Hippocampal formation (tissue), 2 donors: ENCODE results near the gene ITGBL1.
A peak's percentile ranks its signal among the peaks of the same experiment; 100 is the strongest.

Experiments used
- DNase-seq, 2 donors: peaks; one replicate each; lab custom pipeline; 2025; lab: John Stamatoyannopoulos, UW

Gene ITGBL1

DNA sequence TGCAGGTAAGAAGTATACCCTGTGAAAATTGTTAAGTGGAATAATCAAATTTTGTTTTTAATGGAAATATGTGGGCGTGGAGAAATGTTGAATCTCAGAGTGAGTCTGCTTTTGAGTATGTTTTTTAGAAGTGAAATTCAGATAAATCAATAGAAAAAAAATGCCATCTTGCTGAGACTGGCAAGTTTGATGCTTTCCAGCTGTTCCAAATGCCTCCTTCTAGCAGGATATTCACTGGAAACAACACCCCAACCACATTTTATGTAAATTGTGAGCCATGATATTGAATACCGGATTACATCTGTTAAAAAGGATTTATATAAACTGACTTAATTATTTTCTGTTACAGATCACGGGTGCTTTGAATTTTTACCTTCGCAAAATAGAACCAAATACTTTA, 115.4 kb downstream of the ITGBL1 start:
- no peak for DNase-seq

DNA sequence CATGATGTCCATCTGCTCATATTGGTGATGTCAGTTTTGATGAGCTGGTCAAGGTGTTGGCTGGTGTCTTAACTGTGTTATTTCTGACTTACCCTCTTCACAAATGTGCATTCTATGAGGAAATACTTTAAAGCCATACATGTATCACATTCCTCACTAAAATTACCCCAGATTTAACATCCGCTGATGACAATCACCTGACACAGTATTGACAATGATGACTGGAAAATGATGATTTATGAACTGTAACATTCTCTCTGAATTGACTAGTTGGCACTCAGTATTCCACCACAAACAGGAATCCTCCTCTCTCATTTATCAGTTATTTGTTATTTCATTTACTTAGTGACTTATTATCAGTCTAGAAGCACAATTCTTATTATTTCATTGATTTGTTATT, 117.3 kb downstream of the ITGBL1 start:
- no peak for DNase-seq

- DNase-seq = no peak
Observed at GRCh38 chr13:101570410-101570809, 117.9 kb downstream of the ITGBL1 start.

GRCh38 chr13:101572456-101572855, 120.0 kb downstream of the ITGBL1 start:
- DNase-seq = no peak

DNA sequence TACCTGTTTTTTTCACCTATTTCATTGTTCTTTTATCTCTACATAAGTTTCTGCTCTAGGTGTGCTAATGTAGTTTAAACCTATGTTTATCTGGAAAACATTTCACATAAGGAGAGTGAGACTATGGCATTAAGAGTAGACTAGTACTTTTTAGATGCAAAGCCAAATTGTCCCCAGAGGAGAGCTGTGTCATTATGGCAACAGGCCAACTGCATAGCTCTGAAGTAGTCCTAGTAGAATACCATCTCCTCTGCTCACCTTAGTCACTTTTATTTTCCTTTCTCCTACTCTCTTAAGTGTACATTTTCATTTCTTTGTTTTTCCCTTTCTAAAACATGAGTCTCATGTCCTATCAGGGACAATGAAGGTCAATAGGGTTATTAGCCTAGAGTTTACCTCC, 123.1 kb downstream of the ITGBL1 start:
- DNase-seq = no peak

DNA sequence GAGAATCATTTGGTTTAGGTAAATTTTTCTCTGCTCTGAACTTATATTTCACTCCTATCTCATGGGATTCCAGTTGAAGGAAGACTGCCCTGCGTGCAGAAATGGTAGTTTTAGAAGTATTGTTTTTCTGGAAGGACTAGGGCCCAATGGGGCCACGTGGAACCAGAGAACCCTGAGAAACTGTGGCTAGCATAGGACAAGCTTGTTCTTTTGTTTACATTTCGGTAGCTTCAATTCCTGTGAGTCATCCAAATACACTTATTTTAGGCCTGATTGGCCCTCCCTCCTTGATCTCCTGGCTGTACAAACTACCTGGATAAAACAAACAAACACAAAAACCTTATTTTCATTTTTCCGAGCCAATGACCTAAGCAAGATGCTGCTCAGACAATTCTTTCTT, 124.0 kb downstream of the ITGBL1 start:
- DNase-seq = no peak

- no peak for DNase-seq
Observed at GRCh38 chr13:101576977-101577376, 124.5 kb downstream of the ITGBL1 start.

GRCh38 chr13:101579281-101579802, 126.9 kb downstream of the ITGBL1 start:
- DNase-seq = peak in 1 of 2 donors; percentile 14

DNA sequence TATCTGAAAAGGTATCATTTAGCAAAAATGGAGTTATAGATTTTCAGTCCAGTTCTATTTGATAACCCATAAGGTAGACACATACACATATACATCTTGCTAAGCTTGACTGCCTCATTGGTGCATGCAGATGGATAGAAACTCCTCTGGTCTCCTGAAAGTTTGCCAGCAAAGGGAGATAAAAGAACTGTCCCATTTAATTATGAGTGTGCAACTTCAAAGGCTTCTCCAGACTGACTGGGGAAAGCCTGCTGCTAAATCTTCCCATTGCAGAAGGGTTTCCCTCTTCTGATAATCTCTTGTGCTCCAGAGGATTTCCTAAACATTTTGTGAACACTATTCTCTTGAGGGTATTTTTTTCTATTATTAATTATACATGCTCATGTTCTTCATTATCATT, 131.9 kb downstream of the ITGBL1 start:
- DNase-seq = no peak

DNA sequence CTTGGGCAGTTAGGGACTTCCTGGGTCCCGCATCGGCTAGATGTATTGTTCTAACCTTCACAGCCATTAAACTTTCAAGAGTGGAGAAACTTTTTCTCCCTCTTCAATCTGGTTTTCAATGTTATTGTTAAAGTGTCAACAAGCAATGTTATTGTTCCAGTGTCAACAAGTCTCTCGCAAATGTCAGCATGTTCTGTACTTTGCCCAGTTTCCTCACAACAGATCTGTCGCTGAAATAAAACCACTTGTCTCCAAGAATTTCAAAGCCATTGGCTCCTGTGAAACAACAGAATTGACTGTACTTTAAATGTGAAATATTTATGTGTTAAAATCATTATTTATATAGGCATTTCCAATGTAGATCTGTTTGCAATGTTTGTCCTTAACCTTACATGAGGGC, 138.0 kb downstream of the ITGBL1 start:
- no peak for DNase-seq

GRCh38 chr13:101594936-101595335, 142.5 kb downstream of the ITGBL1 start:
- no peak for DNase-seq

DNA sequence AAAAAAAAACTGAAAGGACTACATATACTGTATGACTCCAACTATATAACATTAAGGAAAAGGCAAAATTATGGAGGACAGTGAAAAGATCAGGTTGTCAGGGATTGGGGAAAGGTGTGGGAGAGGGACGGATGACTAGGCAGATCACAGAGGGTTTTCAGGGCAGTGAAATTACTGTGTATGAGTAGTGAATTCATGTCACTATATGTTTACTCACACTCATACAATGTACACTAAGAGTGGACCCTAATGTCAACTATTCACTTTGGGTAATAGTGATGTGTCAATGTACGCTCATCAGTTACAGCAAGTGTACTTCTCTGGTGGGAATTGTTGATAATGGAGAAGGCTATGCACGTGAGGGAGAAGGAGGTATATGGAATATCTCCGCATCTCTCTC, 144.3 kb downstream of the ITGBL1 start:
- DNase-seq = no peak

DNA sequence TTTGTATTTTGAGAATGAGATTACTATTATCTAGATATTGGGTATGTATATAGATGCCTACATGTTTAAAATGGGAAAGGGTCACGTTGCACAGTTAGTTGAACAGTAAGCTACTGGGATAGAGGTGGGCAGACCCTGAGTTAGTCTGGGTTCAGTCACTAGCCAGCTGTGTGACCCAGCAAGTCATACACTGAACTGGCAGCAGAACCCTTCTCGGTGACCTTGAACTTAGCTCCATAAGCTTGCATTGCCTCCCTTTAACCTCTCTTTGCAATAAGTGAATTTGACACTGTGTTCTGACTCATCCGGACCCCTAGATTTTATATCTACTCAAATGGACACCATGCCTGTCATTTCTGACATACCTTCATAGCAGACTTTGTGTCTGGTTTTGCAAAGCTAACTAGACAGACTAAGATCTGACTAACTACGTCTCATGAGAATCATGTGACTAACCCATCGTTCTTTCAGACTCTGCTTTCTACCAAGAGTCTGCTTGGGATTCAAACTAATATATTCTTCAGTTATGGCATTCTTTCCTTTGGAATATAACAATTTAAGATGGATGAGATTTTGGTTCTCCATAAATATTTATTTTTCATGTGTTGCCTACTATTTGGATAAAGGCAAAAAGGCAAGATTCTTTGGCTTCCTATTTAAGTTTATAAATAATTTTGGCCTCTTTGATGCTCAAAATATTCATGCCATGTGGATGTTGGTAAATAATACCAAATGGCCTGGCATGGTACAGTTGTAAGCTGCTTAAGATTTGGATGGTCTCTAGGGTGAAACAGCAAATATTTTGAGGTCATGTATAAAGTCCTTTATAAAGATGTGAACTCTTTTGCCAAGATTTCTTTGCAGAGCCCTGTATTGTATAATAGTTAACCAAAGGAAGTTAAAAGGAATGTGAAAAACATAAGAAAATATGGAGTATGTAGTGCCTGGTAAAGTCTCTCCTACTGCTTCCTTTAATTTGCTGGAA, 159.3 kb downstream of the ITGBL1 start:
- no peak for DNase-seq

GRCh38 chr13:101612735-101613134, 160.3 kb downstream of the ITGBL1 start:
- no peak for DNase-seq

GRCh38 chr13:101614491-101614890, 162.0 kb downstream of the ITGBL1 start:
- no peak for DNase-seq

DNA sequence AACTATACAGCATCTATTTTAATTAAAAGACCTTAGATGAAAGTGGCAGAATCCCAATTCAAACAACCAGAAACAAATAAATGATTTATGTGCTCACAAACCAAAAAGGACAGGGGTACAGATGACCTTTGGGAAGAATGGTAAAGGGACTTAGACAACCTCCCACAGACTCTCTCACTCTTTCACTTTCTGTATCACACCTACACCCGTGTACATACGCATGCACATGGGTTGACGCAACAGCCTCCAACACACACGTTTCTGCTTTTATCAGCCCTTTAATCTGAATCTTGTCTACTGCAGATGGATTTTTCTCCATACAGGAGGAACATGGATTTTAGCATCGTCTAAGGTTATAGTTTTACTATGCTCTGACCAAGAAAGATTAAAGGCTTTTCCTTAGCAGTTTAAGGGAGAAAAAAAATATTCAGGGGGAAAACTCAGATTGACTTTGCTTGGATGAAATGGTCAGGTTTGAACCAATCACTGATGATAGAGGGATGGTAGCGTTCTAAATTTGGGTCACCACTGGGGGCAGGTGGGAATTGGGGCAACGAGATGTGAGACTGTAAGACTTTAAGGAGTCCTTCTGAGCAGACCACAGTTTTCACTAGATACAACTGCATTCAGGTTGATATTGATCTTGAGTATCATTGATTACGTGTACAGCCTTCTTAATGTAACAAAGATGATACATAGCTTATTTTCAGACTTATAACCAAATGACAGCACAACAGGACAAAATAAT, 166.1 kb downstream of the ITGBL1 start:
- DNase-seq = no peak

DNA sequence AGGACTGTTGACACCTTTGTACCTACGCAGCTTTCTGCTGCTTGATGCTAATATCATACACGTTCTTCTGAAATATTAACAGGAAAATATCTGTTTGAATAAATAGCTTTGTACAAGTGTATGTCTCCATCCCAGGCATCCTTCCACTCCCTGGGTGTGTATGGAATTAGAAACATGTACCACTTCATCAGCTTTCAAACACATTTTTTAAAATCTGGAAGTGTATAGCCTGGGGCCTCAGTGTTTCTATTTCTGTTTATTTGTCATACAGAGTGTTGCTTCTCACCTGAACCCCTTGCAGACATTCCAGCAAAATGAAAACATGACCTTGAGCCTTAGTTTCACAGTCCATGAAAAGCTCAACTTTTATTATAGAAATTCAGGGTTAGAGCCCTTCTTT, 168.6 kb downstream of the ITGBL1 start:
- DNase-seq = no peak

GRCh38 chr13:101623470-101624209, 171.2 kb downstream of the ITGBL1 start:
- no peak for DNase-seq

DNA sequence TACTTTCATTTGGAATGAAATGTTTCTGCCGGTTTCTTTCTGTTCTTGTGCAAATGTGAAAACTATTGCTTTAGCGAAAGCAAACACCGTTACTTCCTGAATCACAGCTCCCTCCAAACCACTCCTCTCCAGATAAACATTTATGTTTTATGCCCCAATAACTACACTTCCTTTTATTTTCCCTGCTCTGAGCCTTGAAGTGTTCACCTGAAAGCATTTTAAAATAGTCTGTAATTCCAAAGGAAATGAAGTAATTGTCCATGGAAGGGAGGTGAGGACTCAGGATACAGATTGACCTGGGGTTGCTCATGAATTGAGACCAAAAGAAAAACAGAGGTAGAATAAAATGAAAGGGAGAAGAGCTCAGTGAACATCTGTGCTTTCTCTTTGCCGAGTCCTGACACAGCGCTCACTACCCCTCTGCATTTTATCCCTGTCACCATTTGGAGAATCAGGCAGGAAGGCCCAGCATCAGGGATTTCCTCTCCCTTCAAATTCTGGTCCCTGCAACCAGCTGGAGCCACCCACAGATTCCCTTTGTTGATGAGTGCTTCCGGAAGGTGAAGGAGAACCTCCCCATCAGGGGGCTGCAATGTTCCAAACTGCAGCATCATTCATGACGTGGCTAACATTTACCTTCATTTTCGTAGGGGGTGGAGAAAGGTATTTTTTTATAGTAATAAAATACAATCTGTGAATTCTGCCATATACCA, 171.9 kb downstream of the ITGBL1 start:
- no peak for DNase-seq

DNA sequence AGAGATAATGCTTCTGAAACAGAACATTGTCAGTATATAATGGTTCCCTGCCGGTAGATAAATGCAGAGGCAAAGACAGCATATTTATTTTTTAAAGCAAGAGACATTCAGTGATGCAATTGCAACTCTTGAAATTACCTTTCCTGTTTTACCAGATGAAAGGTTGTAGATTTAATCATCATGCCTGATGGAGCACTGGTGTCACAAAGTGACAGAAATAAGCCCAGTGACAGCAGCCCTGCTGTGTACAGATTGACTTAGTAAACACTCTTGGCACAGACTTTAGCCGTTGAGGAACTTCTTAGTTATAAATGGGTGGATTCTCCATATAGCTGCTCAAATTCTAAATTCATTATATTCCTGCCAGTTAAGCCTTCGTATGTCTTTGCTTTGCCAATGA, 172.5 kb downstream of the ITGBL1 start:
- DNase-seq = no peak

- no peak for DNase-seq
Observed at GRCh38 chr13:101626925-101627555, 174.6 kb downstream of the ITGBL1 start.
